ENCODE results near the gene LRRTM4.

- TF ChIP-seq EP300 (IDR thresholded peaks at IDR 0.05) (no peak), CTCF (IDR thresholded peaks at IDR 0.05) (no peak)
Measured at GRCh38 chr2:77566582-77566981, 44.4 kb upstream of the LRRTM4 start.

All from upper lobe of left lung (tissue), 4 donors.